HepG2 (cell line): ENCODE data around the gene P3H3. TPM values are rescaled to one million over a fixed set of nuclear protein-coding genes. Genes with fewer than 3 reads are reported as not detected.
A peak's percentile ranks its signal among the peaks of the same experiment; 100 is the strongest.

Experiments used
- ASH2L ChIP-seq: fragments of 300-600, 200-600 bp; sonication (generic); IDR thresholded peaks from 2 replicates; pipeline ENCODE4 v1.7.0; 2017; ENCODE audit warnings: low read depth, mild to moderate bottlenecking, moderate library complexity, mixed read lengths, low read length; ENCODE audit not compliant: insufficient read length
- ATF5 ChIP-seq: sonication (generic); formaldehyde crosslinking; IDR thresholded peaks from 2 replicates; pipeline ENCODE4 v1.4.0; 2020; ENCODE audit warnings: mild to moderate bottlenecking, low read depth, missing genetic modification reagents
- KLF16 ChIP-seq, 2 experiments: sonication (generic) in 1 of 2; formaldehyde crosslinking in 1 of 2; IDR thresholded peaks; 2 replicates each; pipeline versions ENCODE4 v1.6.1 to v1.8.0; 2016 to 2023; ENCODE audit warnings: missing genetic modification reagents in 2 of 2, missing compliant biosample characterization in 1 of 2
- LCORL ChIP-seq, 2 experiments: fragments of 450-650 bp in 1 of 2; sonication (generic) in 1 of 2; formaldehyde crosslinking in 1 of 2; IDR thresholded peaks; 2 replicates each; pipeline versions ENCODE4 v1.5.0 to v1.6.1; 2017 to 2020; ENCODE audit warnings: antibody characterized with exemption in 1 of 2, missing genetic modification reagents in 1 of 2
- MTA3 ChIP-seq: sonication (generic); formaldehyde crosslinking; IDR thresholded peaks from 2 replicates; pipeline ENCODE4 v1.4.0; 2020; ENCODE audit warnings: missing genetic modification reagents
- NCOA2 ChIP-seq: sonication (generic); formaldehyde crosslinking; IDR thresholded peaks from 2 replicates; pipeline ENCODE4 v1.8.0; 2022; ENCODE audit warnings: inconsistent platforms
- PRDM4 ChIP-seq: sonication (generic); formaldehyde crosslinking; IDR thresholded peaks from 2 replicates; pipeline ENCODE4 v1.9.0; 2021; ENCODE audit warnings: missing genetic modification reagents, borderline replicate concordance
- RBFOX2 ChIP-seq: fragments of 200-400 bp; formaldehyde crosslinking; IDR thresholded peaks from 2 replicates; pipeline ENCODE4 v1.6.1; 2017; ENCODE audit warnings: low read depth, mild to moderate bottlenecking, low read length
- SAP130 ChIP-seq: IDR thresholded peaks from 2 replicates; pipeline ENCODE4 v1.6.1; 2016; ENCODE audit warnings: low read depth
- SOX13 ChIP-seq, 3 experiments: fragments of 450-650 bp in 1 of 3; sonication (generic) in 1 of 3; formaldehyde crosslinking in 1 of 3; IDR thresholded peaks in 2 of 3; conservative IDR thresholded peaks in 1 of 3; 2 replicates each; pipeline versions ENCODE4 v1.5.0 to v1.6.1; 2016 to 2020; ENCODE audit warnings: antibody characterized with exemption in 1 of 3, mild to moderate bottlenecking in 1 of 3, missing compliant biosample characterization in 1 of 3, missing genetic modification reagents in 1 of 3, moderate library complexity in 1 of 3
- TBX2 ChIP-seq: sonication (generic); formaldehyde crosslinking; IDR thresholded peaks from 2 replicates; pipeline ENCODE4 v1.5.0; 2020; ENCODE audit warnings: missing genetic modification reagents, mild to moderate bottlenecking, borderline replicate concordance
- TCF12 ChIP-seq, 2 experiments: fragments of 450-650 bp in 1 of 2; sonication (generic) in 1 of 2; formaldehyde crosslinking in 1 of 2; IDR thresholded peaks; 2 replicates each; pipeline versions ENCODE4 v1.6.1 to v1.8.0; 2017 to 2022; ENCODE audit warnings: antibody characterized with exemption in 1 of 2, mild to moderate bottlenecking in 1 of 2, missing genetic modification reagents in 1 of 2, moderate library complexity in 1 of 2
- TCF7L2 ChIP-seq: IDR thresholded peaks from 2 replicates; pipeline ENCODE4 v1.6.1; 2011; ENCODE audit warnings: mild to moderate bottlenecking, low read depth, low read length, moderate library complexity
- ZBTB7B ChIP-seq: sonication (generic); formaldehyde crosslinking; IDR thresholded peaks from 2 replicates; pipeline ENCODE4 v1.4.0; 2020; ENCODE audit warnings: missing genetic modification reagents
- ZFP90 ChIP-seq: sonication (generic); formaldehyde crosslinking; IDR thresholded peaks from 2 replicates; pipeline ENCODE4 v1.8.0; 2022; ENCODE audit warnings: missing genetic modification reagents, mild to moderate bottlenecking, inconsistent platforms, borderline replicate concordance
- ZNF143 ChIP-seq: sonication (generic); formaldehyde crosslinking; IDR thresholded peaks from 2 replicates; pipeline ENCODE4 v1.4.0; 2020; ENCODE audit warnings: missing genetic modification reagents
- ZNF24 ChIP-seq: fragments of 450-650 bp; IDR thresholded peaks from 2 replicates; pipeline ENCODE4 v1.6.1; 2017; ENCODE audit warnings: antibody characterized with exemption, mild to moderate bottlenecking
- ZNF3 ChIP-seq: IDR thresholded peaks from 2 replicates; pipeline ENCODE4 v1.7.0; 2017; ENCODE audit warnings: inconsistent platforms
- ZNF350 ChIP-seq: sonication (generic); formaldehyde crosslinking; IDR thresholded peaks from 2 replicates; pipeline ENCODE4 v1.4.0; 2020; ENCODE audit warnings: mild to moderate bottlenecking, low read depth, missing genetic modification reagents, borderline replicate concordance
- ZNF510 ChIP-seq: sonication (generic); formaldehyde crosslinking; IDR thresholded peaks from 2 replicates; pipeline ENCODE4 v1.4.0; 2020; ENCODE audit warnings: low read depth, mild to moderate bottlenecking, missing genetic modification reagents
- ZNF513 ChIP-seq: sonication (generic); formaldehyde crosslinking; conservative IDR thresholded peaks from 2 replicates; pipeline ENCODE4 v1.5.0; 2020; ENCODE audit warnings: missing genetic modification reagents
- ZNF891 ChIP-seq: sonication (generic); formaldehyde crosslinking; IDR thresholded peaks from 2 replicates; pipeline ENCODE4 v1.5.0; 2020; ENCODE audit warnings: mild to moderate bottlenecking, missing genetic modification reagents
- ZZZ3 ChIP-seq: sonication (generic); formaldehyde crosslinking; IDR thresholded peaks from 2 replicates; pipeline ENCODE4 v1.4.0; 2020; ENCODE audit warnings: missing genetic modification reagents, mild to moderate bottlenecking, borderline replicate concordance
- polyA plus RNA-seq, 8 experiments: library from polyadenylated mRNA; depleted of rRNA in 3 of 8; stranded (reverse) in 7 of 8; unstranded in 1 of 8; fragments of >200 nt; fragmentation: Illumina TruSeq in 4 of 8; extraction: Trizol in 4 of 8; gene quantifications; 2 replicates each; pipeline versions ENCODE4 v1.2.1 to v1.2.3, GENCODE V29; 2011 to 2016; ENCODE audit warnings: low read depth in 4 of 8, missing spikeins in 1 of 8, mixed read lengths in 1 of 8; ENCODE audit not compliant: insufficient read depth in 1 of 8
- total RNA-seq, 5 experiments: library from RNA; depleted of rRNA; stranded (reverse); fragments of >200 nt; fragmentation: Illumina TruSeq; extraction: Trizol; gene quantifications; 2 replicates each; pipeline ENCODE4 v1.2.3, GENCODE V29; 2016; ENCODE audit warnings: low read depth in 1 of 5

The P3H3 gene
- total and polyA plus RNA-seq, 2 of the 13 experiments (the other 11 are each of a cell fraction or from before 2014, with no cell fraction given), result 20.1 to 20.5 TPM

DNA sequence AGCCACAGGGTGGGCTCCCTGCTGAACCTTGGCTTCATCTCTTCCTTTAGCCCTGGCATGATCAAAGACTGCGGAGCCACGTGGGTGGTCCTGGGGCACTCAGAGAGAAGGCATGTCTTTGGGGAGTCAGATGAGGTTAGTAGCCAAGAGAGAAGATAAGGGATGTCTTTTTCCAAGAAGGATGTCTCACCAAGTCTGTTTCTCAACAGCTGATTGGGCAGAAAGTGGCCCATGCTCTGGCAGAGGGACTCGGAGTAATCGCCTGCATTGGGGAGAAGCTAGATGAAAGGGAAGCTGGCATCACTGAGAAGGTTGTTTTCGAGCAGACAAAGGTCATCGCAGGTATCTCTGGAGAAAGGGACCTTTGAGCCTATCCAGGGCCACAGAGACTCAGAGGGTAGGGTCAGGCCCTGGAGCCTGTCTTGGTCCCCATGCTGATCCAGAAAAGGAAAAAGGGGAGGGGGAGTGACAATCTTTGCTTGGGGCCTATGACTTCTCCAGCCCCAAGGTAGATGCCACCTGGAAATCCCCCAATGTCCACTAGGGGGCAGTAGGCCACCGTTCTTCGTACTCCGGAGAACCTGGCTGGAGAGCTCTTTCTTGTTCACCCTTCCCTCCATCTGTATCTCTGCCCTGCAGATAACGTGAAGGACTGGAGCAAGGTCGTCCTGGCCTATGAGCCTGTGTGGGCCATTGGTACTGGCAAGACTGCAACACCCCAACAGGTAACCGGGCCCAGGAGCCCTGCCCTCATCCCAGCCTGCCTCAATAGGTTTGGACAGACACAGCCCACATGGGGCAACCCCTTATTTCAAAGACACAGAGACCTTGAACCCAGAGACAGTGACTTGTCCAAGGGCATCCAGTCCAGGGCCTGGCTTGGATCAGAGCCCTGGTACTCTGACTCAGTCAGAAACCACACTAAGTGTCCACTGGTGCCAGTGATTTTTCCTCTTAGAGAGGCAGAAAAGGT, 41.1 kb downstream of the P3H3 start (continued):
- TF ChIP-seq ZZZ3 (CRISPR knock-in tag) (0 out of 2 replicates have a peak, but pooled peaks have one; percentile 50), ZNF3 (CRISPR knock-in tag) (no peak), ZNF513 (CRISPR knock-in tag) (no peak), RBFOX2 (peak; percentile 57), ZNF891 (CRISPR knock-in tag) (0 out of 2 replicates have a peak, but pooled peaks have one; percentile 58), SAP130 (0 out of 2 replicates have a peak, but pooled peaks have one; percentile 50), ZNF510 (CRISPR knock-in tag) (no peak), ZFP90 (CRISPR knock-in tag) (no peak), TBX2 (CRISPR knock-in tag) (0 out of 2 replicates have a peak, but pooled peaks have one; percentile 38), PRDM4 (CRISPR knock-in tag) (no peak), TCF7L2 (no peak), ZNF350 (CRISPR knock-in tag) (peak; percentile 47; the same call in 1 of the 2 replicates), ATF5 (CRISPR knock-in tag) (no peak), NCOA2 (CRISPR knock-in tag) (no peak), LCORL (IDR thresholded peaks at IDR 0.05) (no peak), LCORL (CRISPR knock-in tag; IDR thresholded peaks at IDR 0.05) (no peak), TCF12 (IDR thresholded peaks at IDR 0.05) (no peak), TCF12 (CRISPR knock-in tag; IDR thresholded peaks at IDR 0.05) (no peak), SOX13 (IDR thresholded peaks at IDR 0.05) (no peak), SOX13 (CRISPR knock-in tag; conservative IDR thresholded peaks at IDR 0.05 in 1 of 2, IDR thresholded peaks at IDR 0.05 in 1 of 2) (0 out of 4 replicates have a peak, but pooled peaks of 1 of the 2 experiments have one; percentile 7), KLF16 (CRISPR knock-in tag; IDR thresholded peaks at IDR 0.05) (no peak), ZNF143 (no peak), ZNF24 (no peak), MTA3 (CRISPR knock-in tag) (no peak), ASH2L (peak; percentile 16), ZBTB7B (CRISPR knock-in tag) (no peak)
